Osteoblast (primary cell): Measurements from ENCODE around the gene MIR17HG. TPM values are rescaled to one million over a fixed set of nuclear protein-coding genes. Genes with fewer than 3 reads are reported as not detected.

Experiments used
- DNase-seq: peaks from one replicate; pipeline ENCODE4 v3.0.0; 2011; ENCODE audit warnings: low spot score, mixed read lengths; ENCODE audit not compliant: insufficient read length; ENCODE audit errors: missing footprints
- H2AFZ ChIP-seq: 2 replicates; pipeline ENCODE4 v1.6.0; 2011; ENCODE audit warnings: mild to moderate bottlenecking, low read length
- H3K27ac ChIP-seq: 2 replicates; pipeline ENCODE4 v1.5.1; 2011; ENCODE audit warnings: mild to moderate bottlenecking, low read depth, low read length, moderate library complexity
- H3K27me3 ChIP-seq: 2 replicates; pipeline ENCODE4 v1.6.0; 2012; ENCODE audit warnings: mild to moderate bottlenecking, control low read depth, inconsistent platforms, low read length, moderate library complexity; ENCODE audit not compliant: insufficient read depth
- H3K36me3 ChIP-seq: 2 replicates; pipeline ENCODE4 v1.5.1; 2011; ENCODE audit warnings: mild to moderate bottlenecking, low read length, control low read depth, moderate library complexity; ENCODE audit not compliant: insufficient read depth
- H3K4me1 ChIP-seq: 2 replicates; pipeline ENCODE4 v1.5.1; 2011; ENCODE audit warnings: mild to moderate bottlenecking, low read length, control low read depth, moderate library complexity; ENCODE audit not compliant: insufficient read depth
- H3K4me2 ChIP-seq: 2 replicates; pipeline ENCODE4 v1.6.0; 2011; ENCODE audit warnings: mild to moderate bottlenecking, low read length; ENCODE audit not compliant: insufficient read depth
- H3K4me3 ChIP-seq: fragments of 200-600 bp; sonication (generic); 3 replicates; pipeline ENCODE4 v1.5.1; 2012; ENCODE audit warnings: mild to moderate bottlenecking, low read length, inconsistent platforms; ENCODE audit not compliant: insufficient read depth
- H3K79me2 ChIP-seq: 2 replicates; pipeline ENCODE4 v1.6.0; 2012; ENCODE audit warnings: mild to moderate bottlenecking, low read length, control low read depth, inconsistent platforms; ENCODE audit not compliant: insufficient read depth
- H3K9me3 ChIP-seq: 2 replicates; pipeline ENCODE4 v1.5.1; 2011; ENCODE audit warnings: low read depth, low read length, control low read depth
- H4K20me1 ChIP-seq: 2 replicates; pipeline ENCODE4 v1.6.0; 2012; ENCODE audit warnings: mild to moderate bottlenecking, low read length, control low read depth; ENCODE audit not compliant: insufficient read depth
- CTCF ChIP-seq: IDR thresholded peaks from 2 replicates; pipeline ENCODE4 v1.5.1; 2011; ENCODE audit warnings: mild to moderate bottlenecking, low read depth, low read length, moderate library complexity; ENCODE audit errors: extremely low read depth
- total RNA-seq: library from RNA; depleted of rRNA; stranded (reverse); fragments of >200 nt; gene quantifications from 2 replicates; pipeline ENCODE4 v1.2.3, GENCODE V29; 2012

MIR17HG gene
- total RNA-seq, 1 donor = 4.0 TPM

- Histone ChIP-seq H2AFZ (peak overlapping the region; percentile 44), H3K4me2 (peak overlapping the region; percentile 92), H3K9me3 (no peaks in the 10 kb centered on the region), H3K4me3 (peak overlapping the region; percentile 86), H3K4me1 (peaks cover 21% of the 10 kb centered on the region), H3K79me2 (peaks cover 34% of the 10 kb centered on the region), H3K27me3 (peaks cover 21% of the 10 kb centered on the region), H3K27ac (peak overlapping the region; percentile 20), H4K20me1 (no peaks in the 10 kb centered on the region), H3K36me3 (peaks cover 12% of the 10 kb centered on the region)
- no peak for TF ChIP-seq CTCF
- DNase-seq = peak; percentile 96
Observed at GRCh38 chr13:91347996-91348905, 764 bp downstream of the MIR17HG start.

- Histone ChIP-seq H2AFZ (peak overlapping the region; percentile 97), H3K9me3 (no peaks in the 10 kb centered on the region), H3K4me1 (peaks cover 21% of the 10 kb centered on the region), H3K4me3 (peak overlapping the region; percentile 86), H3K36me3 (peaks cover 16% of the 10 kb centered on the region), H3K79me2 (peaks cover 34% of the 10 kb centered on the region), H4K20me1 (no peaks in the 10 kb centered on the region), H3K27me3 (peaks cover 21% of the 10 kb centered on the region), H3K4me2 (peak overlapping the region; percentile 96), H3K27ac (peak overlapping the region; percentile 48)
- TF ChIP-seq CTCF = peak; percentile 71
- peak; percentile 98 for DNase-seq
Observed at GRCh38 chr13:91348906-91349435, 1.5 kb downstream of the MIR17HG start.

GRCh38 chr13:91349992-91350911 lies 2.8 kb downstream of the MIR17HG start:
- no peak overlapping the region for H2AFZ ChIP-seq
- H3K9me3 ChIP-seq = no peaks in the 10 kb centered on the region
- peaks cover 28% of the 10 kb centered on the region for H3K36me3 ChIP-seq
- peak; percentile 78 for DNase-seq
- peak overlapping the region; percentile 48 for H3K27ac ChIP-seq
- H3K4me2 ChIP-seq = peak overlapping the region; percentile 96
- peaks cover 17% of the 10 kb centered on the region for H3K27me3 ChIP-seq
- H3K4me1 ChIP-seq = peaks cover 21% of the 10 kb centered on the region
- H3K4me3 ChIP-seq = peak overlapping the region; percentile 86
- no peaks in the 10 kb centered on the region for H4K20me1 ChIP-seq
- H3K79me2 ChIP-seq = peaks cover 34% of the 10 kb centered on the region
- no peak for TF ChIP-seq CTCF
